HG03135 (cell line): ENCODE measurements around the gene DSCAML1.

Experiments used
- ATAC-seq: cut with Tn5 transposase; IDR thresholded peaks from one replicate; pipeline ENCODE4 v1.9.1; 2021; ENCODE audit warnings: mild to moderate bottlenecking, moderate library complexity; ENCODE audit not compliant: unreplicated experiment

The DSCAML1 gene

GRCh38 chr11:117670924-117671323 is 126.1 kb downstream of the DSCAML1 start:
- ATAC-seq, result no peak

- ATAC-seq, result no peak
These were observed 126.6 kb downstream of the DSCAML1 start for GRCh38 chr11:117670443-117670842.

- ATAC-seq, result no peak
These were observed 127.4 kb downstream of the DSCAML1 start for GRCh38 chr11:117669616-117670015.

- no peak for ATAC-seq
These were observed 128.0 kb downstream of the DSCAML1 start for GRCh38 chr11:117669062-117669461.

GRCh38 chr11:117668321-117668751 is 128.7 kb downstream of the DSCAML1 start:
- no peak for ATAC-seq

GRCh38 chr11:117664897-117665296 is 132.1 kb downstream of the DSCAML1 start:
- ATAC-seq, result no peak

GRCh38 chr11:117663821-117664220 is 133.2 kb downstream of the DSCAML1 start:
- no peak for ATAC-seq

- no peak for ATAC-seq
These were observed 133.6 kb downstream of the DSCAML1 start for GRCh38 chr11:117663414-117663813.

GRCh38 chr11:117662671-117663269 is 134.2 kb downstream of the DSCAML1 start:
- ATAC-seq, result no peak

- no peak for ATAC-seq
These were observed 134.8 kb downstream of the DSCAML1 start for GRCh38 chr11:117662255-117662654.

- no peak for ATAC-seq
These were observed 138.2 kb downstream of the DSCAML1 start for GRCh38 chr11:117658809-117659208.

GRCh38 chr11:117657794-117658193 is 139.2 kb downstream of the DSCAML1 start:
- no peak for ATAC-seq

- no peak for ATAC-seq
These were observed 142.4 kb downstream of the DSCAML1 start for GRCh38 chr11:117654281-117655255.

GRCh38 chr11:117652521-117652920 is 144.5 kb downstream of the DSCAML1 start:
- ATAC-seq, result no peak

- no peak for ATAC-seq
These were observed 147.5 kb downstream of the DSCAML1 start for GRCh38 chr11:117649296-117650055.

- ATAC-seq, result no peak
These were observed 149.1 kb downstream of the DSCAML1 start for GRCh38 chr11:117647872-117648271.

- ATAC-seq, result no peak
These were observed 149.8 kb downstream of the DSCAML1 start for GRCh38 chr11:117647207-117647606.

- ATAC-seq, result no peak
These were observed 150.6 kb downstream of the DSCAML1 start for GRCh38 chr11:117646411-117646810.

- no peak for ATAC-seq
These were observed 152.4 kb downstream of the DSCAML1 start for GRCh38 chr11:117644403-117645155.

- no peak for ATAC-seq
These were observed 153.3 kb downstream of the DSCAML1 start for GRCh38 chr11:117643606-117644300.
